ENCODE measurements around the gene FSHB.

- no peak for TF ChIP-seq POLR2AphosphoS5 (IDR thresholded peaks at IDR 0.05; ENCODE audit: low read depth, low read length)
- no peak for TF ChIP-seq TAF1 (IDR thresholded peaks at IDR 0.05; ENCODE audit: borderline replicate concordance, insufficient read depth, low read length)
- TF ChIP-seq FOXP2 (optimal IDR thresholded peaks at IDR 0.05; ENCODE audit: borderline replicate concordance, extremely low read depth, extremely low read length, insufficient read depth) = no peak
- no peak for TF ChIP-seq SIN3A (IDR thresholded peaks at IDR 0.05; ENCODE audit: borderline replicate concordance, insufficient read depth, low read length)
Observed at GRCh38 chr11:30270671-30271070, 39.9 kb downstream of the FSHB start.
